ENCODE measurements around the gene CNTNAP2. TPM values are rescaled to one million over a fixed set of nuclear protein-coding genes. Genes with fewer than 3 reads are reported as not detected.
"Not testable (repeated sequence)": the region's sequence is repeated elsewhere in the genome, so short reads cannot be mapped to it uniquely, and the experiment has no call there.

The CNTNAP2 gene
- total and polyA plus RNA-seq, 8 donors, result 0.09 to 1.1 (median 0.38) TPM

- H3K4me1 ChIP-seq, result peaks cover 0 to 6% (median 0%) of the 10 kb centered on the region in 3 donors
- FAIRE-seq (no peak), DNase-seq (peak in 3 of 6 donors; percentile 25 to 54 (median 53)), ATAC-seq (peak; percentile 86 to 94 (median 94))
- no peaks in the 10 kb centered on the region for H3K9me3 ChIP-seq
- 41 to 68% methylated on average over 6 of the region's 6 CpGs for WGBS, 2 donors
- H3K4me3 ChIP-seq, result no peak overlapping the region
- TF ChIP-seq CTCF (IDR thresholded peaks at IDR 0.05), result no peak
- H3K27ac ChIP-seq, result peak overlapping the region in 2 of 4 donors; percentile 40 to 58
- intact Hi-C loops (cut with DNase I), result no loop called here
- H3K36me3 ChIP-seq, result no peaks in the 10 kb centered on the region
- no peaks in the 10 kb centered on the region for H3K27me3 ChIP-seq
Observed at GRCh38 chr7:148442933-148443332, 2326.3 kb downstream of the CNTNAP2 start.

- no peaks in the 10 kb centered on the region for H3K9me3 ChIP-seq
- no peak for FAIRE-seq
- intact Hi-C loops (cut with DNase I), result no loop called here
- H3K27ac ChIP-seq, result no peak overlapping the region
- peak in 1 of 6 donors; percentile 72 for DNase-seq
- H3K36me3 ChIP-seq, result no peaks in the 10 kb centered on the region
- H3K4me1 ChIP-seq, result peaks cover 0 to 7% (median 0%) of the 10 kb centered on the region in 3 donors
- no peak overlapping the region for H3K4me3 ChIP-seq
- H3K27me3 ChIP-seq, result no peaks in the 10 kb centered on the region
- TF ChIP-seq CTCF (IDR thresholded peaks at IDR 0.05), result no peak
- WGBS, 2 donors, result 95 to 97% methylated on average over 37 to 42 of the region's 42 CpGs
- ATAC-seq, result no peak
Observed at GRCh38 chr7:148445260-148446044, 2328.9 kb downstream of the CNTNAP2 start.

GRCh38 chr7:148447221-148447849, 2330.7 kb downstream of the CNTNAP2 start:
- Histone ChIP-seq H3K4me3 (no peak overlapping the region), H3K36me3 (no peaks in the 10 kb centered on the region), H3K27ac (no peak overlapping the region), H3K9me3 (no peaks in the 10 kb centered on the region), H3K4me1 (peaks cover 0 to 7% (median 0%) of the 10 kb centered on the region in 3 donors), H3K27me3 (no peaks in the 10 kb centered on the region)
- ATAC-seq (peak in 2 of 4 donors; percentile 16 to 33), DNase-seq (no peak), FAIRE-seq (peak; percentile 87)
- 45 to 49% methylated on average over 4 of the region's 4 CpGs for WGBS, 2 donors
- intact Hi-C loops (cut with DNase I), result no loop called here
- TF ChIP-seq CTCF (IDR thresholded peaks at IDR 0.05), result no peak

GRCh38 chr7:148451526-148451925, 2334.9 kb downstream of the CNTNAP2 start:
- H3K36me3 ChIP-seq; H3K9me3 ChIP-seq; ATAC-seq; intact Hi-C loops (cut with DNase I); H3K27ac ChIP-seq; FAIRE-seq; H3K4me3 ChIP-seq; DNase-seq; H3K27me3 ChIP-seq; H3K4me1 ChIP-seq: not testable (repeated sequence)
- 48 to 78% methylated on average over 2 to 8 of the region's 8 CpGs for WGBS, 2 donors

GRCh38 chr7:148456351-148456750, 2339.8 kb downstream of the CNTNAP2 start:
- ATAC-seq, result no peak
- Histone ChIP-seq H3K4me1 (no peaks in the 10 kb centered on the region), H3K9me3 (no peaks in the 10 kb centered on the region), H3K27ac (no peak overlapping the region), H3K27me3 (no peaks in the 10 kb centered on the region), H3K4me3 (no peak overlapping the region), H3K36me3 (no peaks in the 10 kb centered on the region)
- no peak for TF ChIP-seq CTCF (IDR thresholded peaks at IDR 0.05)
- FAIRE-seq, result no peak
- 90 to 91% methylated on average over 8 of the region's 8 CpGs for WGBS, 2 donors
- DNase-seq, result no peak
- intact Hi-C loops (cut with DNase I), result no loop called here
